ENCODE data around the gene CP. TPM values are rescaled to one million over a fixed set of nuclear protein-coding genes. Genes with fewer than 3 reads are reported as not detected.
"Not testable (repeated sequence)": the region's sequence is repeated elsewhere in the genome, so short reads cannot be mapped to it uniquely, and the experiment has no call there.

The CP gene
- total and polyA plus RNA-seq, 2 experiments from 2014 or later: 0.12 TPM; not detected in 1

DNA sequence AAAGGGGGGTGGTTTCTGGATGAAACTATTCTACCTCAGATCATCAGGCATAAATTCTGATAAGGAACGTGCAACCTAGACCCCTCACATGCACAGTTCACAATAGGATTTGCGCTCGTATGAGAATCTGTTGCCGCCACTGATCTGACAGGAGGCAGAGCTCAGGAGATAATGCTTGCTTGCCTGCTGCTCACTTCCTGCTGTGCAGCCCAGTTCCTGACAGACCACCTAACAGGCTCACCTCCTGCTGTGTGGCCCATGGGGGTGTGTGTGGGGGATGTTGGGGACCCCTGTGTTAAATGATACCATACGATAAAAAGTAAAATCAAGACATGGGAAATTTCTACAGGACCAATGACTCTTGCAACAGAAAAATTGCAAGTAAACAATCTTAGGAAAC lies 24.0 kb downstream of the CP start:
- peak overlapping the region; percentile 10 for H3K4me3 ChIP-seq
- no peak overlapping the region for H3K27ac ChIP-seq

DNA sequence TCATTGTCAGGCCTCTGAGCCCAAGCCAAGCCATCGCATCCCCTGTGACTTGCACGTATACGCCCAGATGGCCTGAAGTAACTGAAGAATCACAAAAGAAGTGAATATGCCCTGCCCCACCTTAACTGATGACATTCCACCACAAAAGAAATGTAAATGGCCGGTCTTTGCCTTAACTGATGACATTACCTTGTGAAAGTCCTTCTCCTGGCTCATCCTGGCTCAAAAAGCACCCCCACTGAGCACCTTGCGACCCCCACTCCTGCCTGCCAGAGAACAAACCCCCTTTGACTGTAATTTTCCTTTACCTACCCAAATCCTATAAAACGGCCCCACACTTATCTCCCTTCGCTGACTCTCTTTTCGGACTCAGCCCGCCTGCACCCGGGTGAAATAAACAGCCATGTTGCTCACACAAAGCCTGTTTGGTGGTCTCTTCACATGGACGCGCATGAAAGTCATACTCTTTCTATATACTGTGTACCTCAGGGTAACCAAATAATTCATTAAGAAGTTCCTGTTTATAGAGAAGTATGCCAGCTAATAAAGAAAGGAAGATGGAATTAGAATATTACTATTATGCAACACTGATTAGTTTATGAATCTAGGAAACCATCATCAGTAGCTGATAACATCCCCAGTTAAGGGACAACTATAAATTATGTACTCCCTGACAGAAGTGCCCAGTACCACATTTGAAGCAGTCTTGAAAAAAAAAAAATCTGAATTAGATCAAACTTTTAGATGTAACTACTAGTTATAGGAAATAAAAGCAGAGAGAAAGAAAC lies 24.6 kb downstream of the CP start:
- not testable (repeated sequence) for H3K27ac ChIP-seq; H3K27me3 ChIP-seq; H3K4me1 ChIP-seq (ENCODE audit: low read depth); DNase-seq (ENCODE audit: low read depth in 1 of 2, low spot score in 1 of 2); H3K36me3 ChIP-seq; H3K9me3 ChIP-seq (ENCODE audit: low read depth)
- H3K4me3 ChIP-seq: peak overlapping the region; percentile 10

More for the DNA sequence above, 24.0 kb downstream of the CP start:
- TF ChIP-seq, protein P1, sequence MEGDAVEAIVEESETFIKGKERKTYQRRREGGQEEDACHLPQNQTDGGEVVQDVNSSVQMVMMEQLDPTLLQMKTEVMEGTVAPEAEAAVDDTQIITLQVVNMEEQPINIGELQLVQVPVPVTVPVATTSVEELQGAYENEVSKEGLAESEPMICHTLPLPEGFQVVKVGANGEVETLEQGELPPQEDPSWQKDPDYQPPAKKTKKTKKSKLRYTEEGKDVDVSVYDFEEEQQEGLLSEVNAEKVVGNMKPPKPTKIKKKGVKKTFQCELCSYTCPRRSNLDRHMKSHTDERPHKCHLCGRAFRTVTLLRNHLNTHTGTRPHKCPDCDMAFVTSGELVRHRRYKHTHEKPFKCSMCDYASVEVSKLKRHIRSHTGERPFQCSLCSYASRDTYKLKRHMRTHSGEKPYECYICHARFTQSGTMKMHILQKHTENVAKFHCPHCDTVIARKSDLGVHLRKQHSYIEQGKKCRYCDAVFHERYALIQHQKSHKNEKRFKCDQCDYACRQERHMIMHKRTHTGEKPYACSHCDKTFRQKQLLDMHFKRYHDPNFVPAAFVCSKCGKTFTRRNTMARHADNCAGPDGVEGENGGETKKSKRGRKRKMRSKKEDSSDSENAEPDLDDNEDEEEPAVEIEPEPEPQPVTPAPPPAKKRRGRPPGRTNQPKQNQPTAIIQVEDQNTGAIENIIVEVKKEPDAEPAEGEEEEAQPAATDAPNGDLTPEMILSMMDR (IDR thresholded peaks at IDR 0.05; ENCODE audit: low read depth, low read length): no peak
- peak in 1 of 2 donors; percentile 30 for DNase-seq (ENCODE audit: low read depth in 1 of 2, low spot score in 1 of 2)
- no peaks in the 10 kb centered on the region for H3K36me3 ChIP-seq
- H3K9me3 ChIP-seq (ENCODE audit: low read depth): no peaks in the 10 kb centered on the region
- no peaks in the 10 kb centered on the region for H3K27me3 ChIP-seq
- H3K4me1 ChIP-seq (ENCODE audit: low read depth): peaks cover 3% of the 10 kb centered on the region

DNA sequence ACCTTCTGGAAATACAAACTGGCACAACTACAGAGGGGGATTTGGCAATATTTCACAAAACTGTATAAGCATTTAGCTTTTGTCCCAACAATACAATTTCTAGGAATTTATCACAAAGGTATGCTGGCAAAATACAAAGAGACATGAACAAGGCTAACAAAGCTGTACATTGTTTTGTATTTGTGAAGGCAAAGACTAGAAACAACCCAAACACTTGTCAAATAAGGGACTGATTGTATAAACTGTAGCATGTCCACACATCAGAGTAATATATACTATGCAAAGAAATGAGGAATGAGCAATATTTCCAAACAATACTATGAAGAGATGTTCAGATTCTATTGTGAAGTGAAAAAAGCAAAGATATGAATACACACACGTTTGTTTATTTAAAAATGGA lies 26.4 kb downstream of the CP start:
- no peaks in the 10 kb centered on the region for H3K36me3 ChIP-seq
- no peak overlapping the region for H3K27ac ChIP-seq
- H3K27me3 ChIP-seq: no peaks in the 10 kb centered on the region
- peaks cover 3% of the 10 kb centered on the region for H3K4me1 ChIP-seq (ENCODE audit: low read depth)
- no peak overlapping the region for H3K4me3 ChIP-seq
- no peaks in the 10 kb centered on the region for H3K9me3 ChIP-seq (ENCODE audit: low read depth)
- no peak for DNase-seq (ENCODE audit: low read depth in 1 of 2, low spot score in 1 of 2)
- TF ChIP-seq, protein P1 (IDR thresholded peaks at IDR 0.05; ENCODE audit: low read depth, low read length): no peak

DNA sequence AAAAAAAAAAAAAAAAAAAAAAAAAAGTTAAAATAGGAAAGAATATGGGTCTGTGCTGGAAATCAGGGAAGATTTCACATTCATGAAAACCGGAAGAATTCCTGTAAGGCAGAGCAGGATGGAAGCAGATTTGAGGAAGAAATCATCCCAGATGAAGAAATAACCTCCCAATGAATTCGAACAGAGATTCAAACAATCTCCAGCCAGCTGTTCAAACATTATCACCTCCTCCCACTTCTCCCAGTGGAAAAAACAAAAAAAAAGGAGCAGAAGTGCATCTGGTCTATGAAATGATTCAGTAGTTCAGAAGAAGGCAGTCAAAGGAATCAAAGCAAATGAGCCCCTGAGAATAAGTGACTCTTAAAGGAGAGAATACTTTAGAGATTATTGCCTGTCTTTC lies 33.1 kb downstream of the CP start:
- Histone ChIP-seq H3K36me3 (no peaks in the 10 kb centered on the region), H3K9me3 (ENCODE audit: low read depth) (no peaks in the 10 kb centered on the region), H3K27ac (no peak overlapping the region), H3K27me3 (no peaks in the 10 kb centered on the region), H3K4me1 (ENCODE audit: low read depth) (no peaks in the 10 kb centered on the region), H3K4me3 (no peak overlapping the region)
- peak in 1 of 2 donors; percentile 29 for DNase-seq (ENCODE audit: low read depth in 1 of 2, low spot score in 1 of 2)
- TF ChIP-seq, protein P1 (IDR thresholded peaks at IDR 0.05; ENCODE audit: low read depth, low read length): no peak

DNA sequence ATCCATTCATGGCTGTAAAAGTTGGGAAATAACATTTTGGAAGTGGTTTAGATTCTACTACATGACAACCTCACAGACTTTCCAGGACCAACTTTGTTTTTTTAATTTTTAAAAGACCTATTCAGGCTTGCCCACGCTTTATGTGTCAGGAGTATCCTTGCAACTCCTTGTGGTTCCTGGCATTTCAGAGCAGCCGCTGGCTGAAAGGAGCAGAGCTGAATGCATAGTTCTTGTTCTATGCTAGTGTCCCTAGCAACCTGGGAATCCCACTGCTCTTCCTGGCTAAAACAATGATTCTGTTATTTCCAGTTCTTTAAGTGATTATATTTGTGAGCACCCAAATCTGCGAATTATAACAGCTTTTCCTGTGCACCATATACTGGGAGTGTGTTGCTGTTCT lies 34.9 kb downstream of the CP start:
- TF ChIP-seq, protein P1 (IDR thresholded peaks at IDR 0.05; ENCODE audit: low read depth, low read length): no peak
- Histone ChIP-seq H3K4me1 (ENCODE audit: low read depth) (no peaks in the 10 kb centered on the region), H3K27me3 (no peaks in the 10 kb centered on the region), H3K4me3 (no peak overlapping the region), H3K36me3 (no peaks in the 10 kb centered on the region), H3K9me3 (ENCODE audit: low read depth) (no peaks in the 10 kb centered on the region), H3K27ac (no peak overlapping the region)
- DNase-seq (ENCODE audit: low read depth in 1 of 2, low spot score in 1 of 2): no peak

DNA sequence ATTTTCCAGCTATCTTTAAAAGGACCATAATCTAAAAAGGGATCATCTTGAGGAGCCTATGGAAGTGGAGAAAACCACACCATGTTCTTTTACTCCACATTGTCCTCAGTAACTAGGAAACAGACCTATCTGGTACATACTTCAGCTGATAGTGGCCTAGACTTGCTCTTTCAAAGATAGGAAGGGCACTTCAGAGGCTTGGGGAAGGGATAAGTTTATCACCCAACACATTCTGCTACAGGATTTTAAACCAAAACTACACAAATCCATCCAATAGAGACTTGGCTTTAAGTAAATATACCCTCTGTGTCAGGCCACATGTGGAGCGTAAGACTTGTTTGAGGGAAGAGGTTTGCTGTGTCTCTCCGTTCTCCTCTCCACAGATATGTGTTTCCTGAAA lies 35.4 kb downstream of the CP start:
- Histone ChIP-seq H3K4me3 (no peak overlapping the region), H3K4me1 (ENCODE audit: low read depth) (no peaks in the 10 kb centered on the region), H3K27me3 (no peaks in the 10 kb centered on the region), H3K27ac (no peak overlapping the region), H3K9me3 (ENCODE audit: low read depth) (no peaks in the 10 kb centered on the region), H3K36me3 (no peaks in the 10 kb centered on the region)
- TF ChIP-seq, protein P1 (IDR thresholded peaks at IDR 0.05; ENCODE audit: low read depth, low read length): no peak
- no peak for DNase-seq (ENCODE audit: low read depth in 1 of 2, low spot score in 1 of 2)

Data from cardiac muscle cell (in vitro differentiated cells and primary cell).